ENCODE data around the gene SAXO2. TPM values are rescaled to one million over a fixed set of nuclear protein-coding genes. Genes with fewer than 3 reads are reported as not detected.
"Not testable (repeated sequence)": the region's sequence is repeated elsewhere in the genome, so short reads cannot be mapped to it uniquely, and the experiment has no call there.

The SAXO2 gene
- total RNA-seq, 4 donors from 2014 or later = 0.30 to 1.5 (median 1.5) TPM; not detected in 1

- DNase-seq (ENCODE audit: low spot score in 2 of 2) = no peak
- intact Hi-C loops (cut with DNase I; ENCODE audit: low total_unique reads) = no loop called here
- WGBS, 2 donors = 57 to 63% methylated on average over 11 of the region's 11 CpGs
- TF ChIP-seq CTCF (IDR thresholded peaks at IDR 0.05) = no peak
- no peak for TF ChIP-seq POLR2A (IDR thresholded peaks at IDR 0.05)
- no peak overlapping the region for H3K4me3 ChIP-seq (ENCODE audit: low read depth, poor library complexity, severe bottlenecking)
These were observed 31.6 kb downstream of the SAXO2 start for GRCh38 chr15:82294061-82294690.

GRCh38 chr15:82297546-82297945, 34.9 kb downstream of the SAXO2 start:
- no peak overlapping the region for H3K4me3 ChIP-seq (ENCODE audit: low read depth, poor library complexity, severe bottlenecking)
- no peak for TF ChIP-seq CTCF (IDR thresholded peaks at IDR 0.05)
- TF ChIP-seq POLR2A (IDR thresholded peaks at IDR 0.05) = no peak
- 93 to 94% methylated on average over 5 of the region's 5 CpGs for WGBS, 2 donors
- DNase-seq (ENCODE audit: low spot score in 2 of 2) = no peak
- intact Hi-C loops (cut with DNase I; ENCODE audit: low total_unique reads) = no loop called here

GRCh38 chr15:82298032-82298431, 35.4 kb downstream of the SAXO2 start:
- 97 to 98% methylated on average over 13 of the region's 13 CpGs for WGBS, 2 donors
- intact Hi-C loops (cut with DNase I; ENCODE audit: low total_unique reads) = no loop called here
- no peak for TF ChIP-seq CTCF (IDR thresholded peaks at IDR 0.05)
- no peak for TF ChIP-seq POLR2A (IDR thresholded peaks at IDR 0.05)
- H3K4me3 ChIP-seq (ENCODE audit: low read depth, poor library complexity, severe bottlenecking) = no peak overlapping the region
- no peak for DNase-seq (ENCODE audit: low spot score in 2 of 2)

GRCh38 chr15:82298520-82298919, 35.9 kb downstream of the SAXO2 start:
- no peak overlapping the region for H3K4me3 ChIP-seq (ENCODE audit: low read depth, poor library complexity, severe bottlenecking)
- TF ChIP-seq POLR2A (IDR thresholded peaks at IDR 0.05) (no peak), CTCF (IDR thresholded peaks at IDR 0.05) (no peak)
- intact Hi-C loops (cut with DNase I; ENCODE audit: low total_unique reads) = no loop called here
- no peak for DNase-seq (ENCODE audit: low spot score in 2 of 2)
- 36 to 40% methylated on average over 19 to 36 of the region's 44 CpGs for WGBS, 2 donors

GRCh38 chr15:82299511-82299914, 36.9 kb downstream of the SAXO2 start:
- H3K4me3 ChIP-seq (ENCODE audit: low read depth, poor library complexity, severe bottlenecking); intact Hi-C loops (cut with DNase I; ENCODE audit: low total_unique reads); DNase-seq (ENCODE audit: low spot score in 2 of 2): not testable (repeated sequence)
- WGBS, 2 donors = 70 to 79% methylated on average over 4 of the region's 6 CpGs

GRCh38 chr15:82300326-82300725, 37.7 kb downstream of the SAXO2 start:
- WGBS, 2 donors = 55 to 59% methylated on average over 6 of the region's 6 CpGs
- DNase-seq (ENCODE audit: low spot score in 2 of 2); intact Hi-C loops (cut with DNase I; ENCODE audit: low total_unique reads); H3K4me3 ChIP-seq (ENCODE audit: low read depth, poor library complexity, severe bottlenecking): not testable (repeated sequence)

GRCh38 chr15:82300883-82301282, 38.3 kb downstream of the SAXO2 start:
- 87 to 93% methylated on average over 7 of the region's 7 CpGs for WGBS, 2 donors
- no peak for TF ChIP-seq POLR2A (IDR thresholded peaks at IDR 0.05)
- TF ChIP-seq CTCF (IDR thresholded peaks at IDR 0.05) = no peak
- intact Hi-C loops (cut with DNase I; ENCODE audit: low total_unique reads) = no loop called here
- no peak overlapping the region for H3K4me3 ChIP-seq (ENCODE audit: low read depth, poor library complexity, severe bottlenecking)
- no peak for DNase-seq (ENCODE audit: low spot score in 2 of 2)

All from lower leg skin (tissue), 4 donors.